NT2/D1 (cell line): ENCODE measurements around the gene MED16.

Experiments
- SUZ12 ChIP-seq: IDR thresholded peaks from 2 replicates; pipeline ENCODE4 v1.6.1; 2011; ENCODE audit not compliant: insufficient read length, insufficient read depth; ENCODE audit errors: extremely low read depth
- YY1 ChIP-seq: IDR thresholded peaks from 2 replicates; pipeline ENCODE4 v1.6.1; 2011; ENCODE audit not compliant: insufficient read length, insufficient read depth
- ZNF274 ChIP-seq: IDR thresholded peaks from 2 replicates; pipeline ENCODE4 v1.6.1; 2011; ENCODE audit warnings: mild to moderate bottlenecking, low read depth, low read length

DNA sequence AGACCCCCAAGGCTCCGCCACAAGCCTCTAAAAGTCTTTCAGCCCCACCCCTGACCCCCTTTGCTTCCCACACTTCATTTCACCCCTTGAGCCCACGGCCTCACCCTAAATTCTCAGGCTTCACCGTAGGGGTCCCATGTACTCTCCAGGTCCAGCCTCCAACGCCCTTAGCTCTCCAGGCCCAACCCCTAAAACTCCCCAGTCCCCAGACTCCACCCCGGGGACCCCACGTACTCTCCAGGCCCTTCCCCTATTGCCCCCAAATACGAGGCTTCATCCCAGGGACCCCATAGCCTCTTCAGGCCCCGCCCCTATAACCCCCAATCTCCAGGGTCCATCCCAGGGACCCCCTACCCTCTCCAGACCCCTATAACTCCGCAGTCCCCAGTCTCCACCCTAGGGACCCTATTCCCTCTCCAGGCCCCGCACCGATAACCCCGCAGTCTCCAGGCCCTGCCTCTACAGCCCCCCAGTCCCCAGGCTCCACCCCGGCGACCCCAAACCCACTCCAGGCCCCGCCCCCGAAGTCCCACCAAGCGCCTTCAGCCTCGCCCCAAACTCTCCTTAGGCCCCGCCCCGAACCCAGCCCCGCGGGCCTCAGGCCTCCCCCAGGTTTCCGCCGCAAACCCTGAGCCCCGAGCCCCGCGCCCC is 619 bp downstream of the MED16 start:
- TF ChIP-seq YY1 = no peak
- TF ChIP-seq ZNF274 = no peak
- no peak for TF ChIP-seq SUZ12
